OCI-LY7 (cell line): ENCODE measurements around the gene MGRN1.

ENCODE experiments used
- CTCF ChIP-seq: fragments of 200-600 bp; sonication (generic); conservative IDR thresholded peaks from 2 replicates; pipeline ENCODE4 v1.5.1; 2014; ENCODE audit warnings: mild to moderate bottlenecking, antibody characterized with exemption, low read length, moderate library complexity, mixed read lengths
- EZH2phosphoT487 ChIP-seq: fragments of 200-600 bp; sonication (generic); IDR thresholded peaks from 2 replicates; pipeline ENCODE4 v1.6.1; 2018; ENCODE audit warnings: low read depth, borderline replicate concordance, mild to moderate bottlenecking, mixed run types, antibody characterized with exemption, low read length, moderate library complexity, mixed read lengths

GRCh38 chr16:4601864-4602186 lies 22.8 kb upstream of the MGRN1 start:
- TF ChIP-seq CTCF = no peak
- no peak for TF ChIP-seq EZH2phosphoT487
